Ramos (cell line): Measurements from ENCODE around the gene LRRC1.
"Not testable (repeated sequence)": the region's sequence is repeated elsewhere in the genome, so short reads cannot be mapped to it uniquely, and the experiment has no call there.

Experiments
- in situ Hi-C: fragments of 300-500 bp; cut with MboI; formaldehyde crosslinking; loops from one replicate; pipeline ENCODE4 v1.14.3; 2022; ENCODE audit warnings: low sequenced_read_pairs; ENCODE audit not compliant: unreplicated experiment

The LRRC1 gene

DNA sequence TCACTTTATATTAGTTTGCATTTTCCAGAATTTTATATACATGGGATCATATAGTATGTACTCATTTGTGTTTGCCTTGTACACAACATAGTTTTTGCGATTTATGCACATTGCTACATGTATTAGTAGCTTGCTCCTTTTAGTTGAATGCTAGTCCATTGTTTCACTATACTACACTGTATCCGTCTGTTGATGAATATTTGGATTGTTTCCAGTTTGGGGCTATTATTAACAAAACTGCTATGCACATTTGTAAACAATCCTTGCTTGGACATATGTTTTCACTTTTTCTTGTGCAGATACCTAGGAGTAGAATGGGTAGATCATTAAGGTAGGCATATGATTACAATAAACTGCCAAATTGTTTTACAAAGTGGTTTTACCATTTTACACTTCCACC, 3.9 kb upstream of the LRRC1 start:
- in situ Hi-C loops: no loop called here

GRCh38 chr6:53792016-53792415, 2.8 kb upstream of the LRRC1 start:
- in situ Hi-C loops: no loop called here

DNA sequence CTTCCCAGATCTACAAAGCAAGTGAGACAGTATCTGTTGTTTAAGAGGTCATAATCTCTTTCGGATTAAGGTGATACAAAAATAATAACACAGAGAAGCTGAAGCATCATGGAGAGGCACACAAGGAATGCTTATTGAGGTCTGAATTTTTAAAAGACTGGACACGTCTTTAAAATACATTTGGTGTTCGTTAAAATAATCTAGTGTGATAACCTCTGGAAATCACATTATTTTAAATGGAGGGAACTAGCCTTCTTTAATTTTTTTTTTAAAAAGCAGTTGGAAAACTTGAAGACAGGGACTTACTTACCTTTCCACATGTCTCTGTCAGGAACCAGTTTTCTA, 1.9 kb upstream of the LRRC1 start:
- in situ Hi-C loops: no loop called here

DNA sequence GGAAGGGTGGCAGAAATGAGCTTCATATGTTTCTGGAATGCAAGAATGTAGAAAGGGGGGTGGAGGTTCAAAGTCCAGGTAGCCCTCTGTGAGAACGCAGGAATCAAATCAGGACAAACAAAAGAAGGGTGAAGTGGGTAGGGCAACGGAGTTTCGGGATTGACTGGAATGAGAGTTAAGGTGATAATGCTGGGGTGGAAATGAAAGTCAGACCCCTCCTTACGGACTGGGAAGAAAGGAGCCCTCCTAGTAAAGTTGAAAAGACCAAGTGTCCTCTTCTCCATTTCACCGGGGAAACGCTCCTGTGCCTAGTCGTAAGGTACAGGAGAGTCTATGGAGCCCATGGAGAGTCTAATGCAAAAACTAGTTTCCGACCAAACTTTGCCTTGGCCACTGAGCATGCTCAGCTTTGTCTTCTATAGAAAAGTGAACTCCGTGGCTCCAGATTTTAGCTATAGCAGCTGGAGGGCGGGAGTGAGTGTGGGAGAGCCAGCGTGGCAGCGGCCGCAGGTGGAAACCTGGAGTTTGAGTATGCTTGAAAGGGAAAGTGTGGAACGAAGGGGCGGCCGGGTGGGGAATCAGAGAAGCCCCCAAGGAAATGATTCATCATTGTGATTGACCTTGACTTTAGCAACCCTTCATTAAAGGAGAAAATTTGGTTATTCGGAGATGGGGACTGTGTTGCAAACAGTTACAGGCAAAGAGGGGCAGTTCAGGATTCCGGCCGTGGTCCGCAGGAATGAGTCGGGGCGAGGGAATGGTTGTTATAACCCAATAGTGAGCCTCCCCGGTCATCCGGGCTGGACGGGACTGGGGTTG, 1.3 kb upstream of the LRRC1 start:
- in situ Hi-C loops: no loop called here

- in situ Hi-C loops: no loop called here
These were observed 577 bp upstream of the LRRC1 start for GRCh38 chr6:53794137-53794719.

GRCh38 chr6:53795340-53795701, 516 bp downstream of the LRRC1 start:
- in situ Hi-C loops: no loop called here

DNA sequence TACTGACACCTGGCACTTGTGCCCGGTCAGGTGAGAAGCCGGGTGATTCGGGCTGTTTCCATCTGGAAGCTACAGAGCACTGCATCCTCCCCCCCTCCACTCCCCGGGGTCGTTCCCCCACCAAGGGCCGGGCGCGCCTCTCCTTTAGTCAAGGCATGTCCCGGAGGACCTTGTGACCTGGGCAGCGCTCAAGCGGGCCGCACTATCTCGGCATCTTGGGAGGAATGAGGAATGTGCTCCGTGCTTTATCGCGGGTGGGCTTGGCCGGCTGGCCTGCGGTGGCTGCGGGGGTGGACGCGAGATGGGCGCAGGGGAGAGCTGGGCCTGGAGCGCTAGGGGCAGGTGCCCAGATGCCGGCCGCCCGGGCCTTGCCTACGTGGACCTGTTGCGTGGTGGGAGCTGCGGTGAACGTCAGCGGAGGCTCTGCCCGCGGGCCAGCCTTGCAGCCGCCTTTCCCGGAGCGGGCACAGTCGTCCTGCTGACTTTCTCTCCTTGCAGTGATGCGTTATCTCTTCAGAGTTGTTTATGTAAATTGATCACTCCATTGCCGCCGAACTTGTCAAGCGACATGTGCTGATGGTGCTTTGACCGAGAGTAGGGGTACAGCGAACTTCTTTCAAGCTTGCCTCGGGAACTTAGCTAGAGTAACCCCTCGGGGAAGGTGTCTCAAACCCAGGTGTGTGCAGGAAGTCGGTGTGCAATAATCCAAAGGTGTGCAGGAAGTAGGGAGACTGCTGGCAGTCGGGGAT, 1.1 kb downstream of the LRRC1 start:
- in situ Hi-C loops: no loop called here

GRCh38 chr6:53796451-53796780, 1.6 kb downstream of the LRRC1 start:
- in situ Hi-C loops: no loop called here

GRCh38 chr6:53796791-53797190, 2.0 kb downstream of the LRRC1 start:
- in situ Hi-C loops: no loop called here

- in situ Hi-C loops: no loop called here
These were observed 2.5 kb downstream of the LRRC1 start for GRCh38 chr6:53797304-53797703.

GRCh38 chr6:53799340-53799739, 4.5 kb downstream of the LRRC1 start:
- in situ Hi-C loops: no loop called here

GRCh38 chr6:53801022-53801421, 6.2 kb downstream of the LRRC1 start:
- in situ Hi-C loops: no loop called here

GRCh38 chr6:53802582-53802981, 7.8 kb downstream of the LRRC1 start:
- in situ Hi-C loops: no loop called here

DNA sequence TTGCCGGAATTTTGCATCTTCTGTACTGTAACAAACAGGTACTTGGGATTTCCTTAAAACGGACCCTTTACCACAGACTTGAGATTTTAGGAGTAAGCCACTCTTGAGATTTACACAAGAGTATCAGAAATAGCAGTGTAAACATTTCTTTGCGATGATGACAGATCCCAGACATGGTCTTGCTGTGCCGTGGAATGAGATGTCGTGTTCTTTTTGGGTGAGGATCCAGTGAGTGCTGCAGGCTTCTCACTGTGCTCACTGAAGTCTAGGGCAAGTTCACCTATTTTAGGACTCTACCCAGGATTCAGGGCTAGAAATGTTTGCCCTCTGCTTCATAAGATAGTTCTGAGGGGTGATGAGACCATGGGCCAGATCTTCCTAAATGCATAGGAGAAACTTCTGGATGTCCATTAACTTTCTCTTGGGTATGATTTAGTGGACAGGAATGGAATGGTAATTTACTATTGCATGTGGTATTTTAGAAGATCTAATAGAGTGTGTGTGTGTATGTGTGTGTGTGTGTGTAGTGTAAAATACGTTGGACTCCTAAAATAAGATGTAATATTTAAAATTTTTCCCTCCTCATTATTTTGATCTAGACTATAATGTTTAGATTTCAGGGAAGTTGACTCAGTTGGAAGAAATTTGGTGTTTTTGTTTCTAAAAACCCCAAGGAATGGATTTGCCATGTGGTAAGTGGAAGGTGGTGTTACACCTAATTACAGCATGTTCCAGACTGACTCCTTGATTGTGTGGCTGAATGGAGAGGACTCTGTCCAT, 8.5 kb downstream of the LRRC1 start:
- in situ Hi-C loops: no loop called here

- in situ Hi-C loops: no loop called here
These were observed 10.2 kb downstream of the LRRC1 start for GRCh38 chr6:53805016-53805415.

- in situ Hi-C loops: no loop called here
These were observed 10.9 kb downstream of the LRRC1 start for GRCh38 chr6:53805725-53806124.

DNA sequence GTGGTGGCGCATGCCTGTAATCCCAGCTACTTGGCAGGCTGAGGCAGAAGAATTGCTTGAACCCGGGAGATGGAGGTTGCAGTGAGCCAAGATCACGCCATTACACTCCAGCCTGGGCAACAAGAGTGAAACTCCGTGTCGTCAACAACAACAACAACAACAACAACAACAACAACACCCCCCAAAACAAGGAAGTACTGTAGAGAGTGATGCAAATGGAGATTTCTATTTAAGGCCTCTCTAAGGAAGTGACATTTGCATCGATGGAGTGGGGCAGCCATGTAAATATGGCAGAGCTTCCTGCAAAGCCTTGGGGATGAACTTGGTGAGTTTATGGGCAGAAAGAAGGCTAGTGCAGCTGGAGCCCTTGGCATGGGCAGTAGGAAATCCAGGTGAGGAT, 12.8 kb downstream of the LRRC1 start:
- in situ Hi-C loops: not testable (repeated sequence)

- in situ Hi-C loops: no loop called here
These were observed 13.6 kb downstream of the LRRC1 start for GRCh38 chr6:53808302-53808881.

GRCh38 chr6:53809691-53810090, 14.9 kb downstream of the LRRC1 start:
- in situ Hi-C loops: no loop called here

DNA sequence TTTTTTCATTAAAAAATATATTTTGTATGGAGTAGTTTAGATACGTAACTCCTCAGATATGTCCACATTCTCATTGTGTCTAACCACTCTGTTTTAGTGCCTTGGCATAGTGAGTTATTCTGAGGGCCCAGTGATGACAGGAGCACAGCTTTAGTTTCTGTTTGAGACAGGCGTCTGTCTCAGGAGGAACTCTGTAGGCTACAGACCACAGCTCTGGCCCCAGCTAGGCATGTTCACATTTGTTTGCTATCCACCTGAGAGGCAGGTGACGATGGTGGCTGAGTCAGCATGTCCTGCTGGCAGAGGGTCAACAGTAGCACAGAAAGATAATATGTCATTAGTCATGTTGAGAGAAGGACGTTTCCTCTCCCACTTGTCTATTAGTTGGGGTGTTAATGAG, 16.3 kb downstream of the LRRC1 start:
- in situ Hi-C loops: no loop called here

- in situ Hi-C loops: no loop called here
These were observed 16.9 kb downstream of the LRRC1 start for GRCh38 chr6:53811746-53812145.
